Measurements from ENCODE around the gene CHST2. TPM values are rescaled to one million over a fixed set of nuclear protein-coding genes. Genes with fewer than 3 reads are reported as not detected.
"Not testable (repeated sequence)": the region's sequence is repeated elsewhere in the genome, so short reads cannot be mapped to it uniquely, and the experiment has no call there.

The CHST2 gene, protein sequence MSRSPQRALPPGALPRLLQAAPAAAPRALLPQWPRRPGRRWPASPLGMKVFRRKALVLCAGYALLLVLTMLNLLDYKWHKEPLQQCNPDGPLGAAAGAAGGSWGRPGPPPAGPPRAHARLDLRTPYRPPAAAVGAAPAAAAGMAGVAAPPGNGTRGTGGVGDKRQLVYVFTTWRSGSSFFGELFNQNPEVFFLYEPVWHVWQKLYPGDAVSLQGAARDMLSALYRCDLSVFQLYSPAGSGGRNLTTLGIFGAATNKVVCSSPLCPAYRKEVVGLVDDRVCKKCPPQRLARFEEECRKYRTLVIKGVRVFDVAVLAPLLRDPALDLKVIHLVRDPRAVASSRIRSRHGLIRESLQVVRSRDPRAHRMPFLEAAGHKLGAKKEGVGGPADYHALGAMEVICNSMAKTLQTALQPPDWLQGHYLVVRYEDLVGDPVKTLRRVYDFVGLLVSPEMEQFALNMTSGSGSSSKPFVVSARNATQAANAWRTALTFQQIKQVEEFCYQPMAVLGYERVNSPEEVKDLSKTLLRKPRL
- 7.8 TPM for polyA plus RNA-seq

DNA sequence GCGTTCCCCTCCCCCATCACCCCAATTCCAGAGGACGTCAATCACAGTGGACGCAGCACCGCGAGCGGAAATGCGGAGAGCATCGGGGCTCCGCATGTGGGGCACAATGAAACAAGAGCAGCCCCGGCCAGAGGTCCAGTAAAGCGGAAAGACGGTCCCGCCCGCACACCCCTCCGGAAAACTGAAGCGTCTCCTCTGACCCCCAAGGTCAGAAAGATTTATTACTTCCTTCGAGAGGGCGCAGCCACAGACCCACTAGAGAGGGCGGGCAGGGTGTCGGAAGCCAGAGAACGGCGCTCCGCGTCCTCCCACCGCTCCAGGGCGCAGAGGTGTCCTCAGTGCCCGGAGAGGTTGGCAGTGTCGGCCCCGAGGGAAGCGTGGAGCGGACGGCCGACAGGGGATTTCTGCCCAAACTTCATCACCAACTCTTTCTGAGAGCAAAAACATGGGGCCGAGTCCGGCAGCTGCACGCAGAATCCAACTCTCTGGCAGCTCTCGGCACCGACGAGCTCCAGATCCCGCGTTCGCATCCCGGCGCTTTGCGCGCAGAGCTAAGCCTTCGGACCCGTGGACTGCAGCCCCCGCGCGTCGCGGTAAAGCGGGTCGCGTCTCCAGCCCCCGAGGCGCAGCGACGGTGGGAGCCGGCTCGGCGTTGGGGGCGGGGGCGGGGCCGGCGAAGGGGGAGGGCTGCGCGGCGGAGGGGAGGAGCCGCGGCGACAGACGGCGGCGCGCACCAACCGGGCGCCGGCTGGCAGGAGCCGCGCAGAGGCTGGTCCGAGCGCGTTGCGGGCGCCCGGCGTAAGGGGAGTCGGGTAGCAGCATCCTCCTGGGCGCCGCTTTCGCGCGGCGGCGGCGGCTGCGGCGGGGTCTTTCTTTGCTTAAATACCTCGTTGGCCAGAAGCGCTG lies at the start of gene CHST2:
CHST2 (plus strand) TSS at position 763 of the 906 bp plus-strand sequence. CDS start 1,046 bp downstream, outside the sequence.
- Mint-ChIP-seq H3K27ac (peak within 1 kb of the TSS; percentile 90 to 96 (median 91)), H3K27me3 (no peaks in the 10 kb centered on the region), H3K4me1 (peaks cover 13 to 30% (median 26%) of the 10 kb centered on the region in 3 donors), H3K4me3 (peak within 1 kb of the TSS; percentile 93 to 99 (median 96)), H3K9me3 (peaks cover 0 to 1% (median 0%) of the 10 kb centered on the region in 3 donors), H3K36me3 (no peaks in the 10 kb centered on the region)

DNA sequence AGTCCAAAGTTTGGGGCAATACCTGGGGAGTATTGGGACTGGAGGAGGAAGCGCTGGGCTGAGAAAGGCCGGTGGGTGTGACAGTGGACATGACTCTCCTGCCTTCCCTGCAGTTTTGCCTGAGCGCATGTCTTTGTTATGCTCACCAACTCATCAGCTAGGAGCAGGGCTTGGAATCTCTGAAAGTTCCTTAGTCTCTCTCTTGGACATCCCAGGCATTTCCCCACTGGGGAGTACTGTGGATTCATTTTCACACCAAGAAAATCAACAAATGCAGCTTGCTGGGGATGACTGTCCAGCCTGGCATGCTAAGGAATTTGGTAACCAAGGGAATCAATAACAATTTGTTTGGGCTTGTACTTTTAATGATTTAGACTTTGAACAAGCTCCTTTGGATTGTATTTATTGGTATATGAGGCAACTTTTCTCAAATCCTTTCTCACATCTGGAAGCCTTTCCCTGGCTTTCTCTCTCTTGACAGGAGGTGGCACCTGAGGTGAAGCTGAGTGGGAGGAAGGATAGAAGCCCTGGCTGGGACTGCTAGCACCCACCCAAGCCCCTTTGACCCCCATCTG lies 48.5 kb upstream of the CHST2 start:
- no peaks in the 10 kb centered on the region for H3K36me3 Mint-ChIP-seq
- H3K4me1 Mint-ChIP-seq: peaks cover 0 to 2% (median 0%) of the 10 kb centered on the region in 3 donors
- H3K9me3 Mint-ChIP-seq: no peaks in the 10 kb centered on the region
- H3K4me3 Mint-ChIP-seq: no peak overlapping the region
- H3K27ac Mint-ChIP-seq: no peak overlapping the region
- H3K27me3 Mint-ChIP-seq: no peaks in the 10 kb centered on the region

DNA sequence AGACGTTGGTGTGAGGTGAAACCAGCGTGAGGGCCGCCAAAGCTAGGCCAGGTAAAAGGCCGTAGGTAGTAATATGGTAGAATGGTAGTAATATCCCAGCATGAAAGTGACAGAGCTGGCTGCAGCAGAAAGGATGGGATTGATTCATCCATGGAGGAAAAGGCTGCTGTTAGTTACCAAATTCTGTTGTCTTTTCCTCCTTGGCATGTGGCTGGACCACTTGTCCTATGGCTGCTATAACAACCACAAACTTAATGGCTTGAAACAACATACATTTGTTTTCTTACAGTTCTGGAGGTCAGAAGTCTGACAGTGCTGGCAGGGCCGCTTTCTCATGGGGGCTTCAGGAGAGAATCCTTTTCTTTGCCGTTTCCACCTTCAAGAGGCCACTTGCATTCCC lies 47.8 kb upstream of the CHST2 start:
- Mint-ChIP-seq H3K4me3 (no peak overlapping the region), H3K36me3 (no peaks in the 10 kb centered on the region), H3K9me3 (no peaks in the 10 kb centered on the region), H3K4me1 (peaks cover 0 to 2% (median 0%) of the 10 kb centered on the region in 3 donors), H3K27me3 (no peaks in the 10 kb centered on the region), H3K27ac (no peak overlapping the region)

DNA sequence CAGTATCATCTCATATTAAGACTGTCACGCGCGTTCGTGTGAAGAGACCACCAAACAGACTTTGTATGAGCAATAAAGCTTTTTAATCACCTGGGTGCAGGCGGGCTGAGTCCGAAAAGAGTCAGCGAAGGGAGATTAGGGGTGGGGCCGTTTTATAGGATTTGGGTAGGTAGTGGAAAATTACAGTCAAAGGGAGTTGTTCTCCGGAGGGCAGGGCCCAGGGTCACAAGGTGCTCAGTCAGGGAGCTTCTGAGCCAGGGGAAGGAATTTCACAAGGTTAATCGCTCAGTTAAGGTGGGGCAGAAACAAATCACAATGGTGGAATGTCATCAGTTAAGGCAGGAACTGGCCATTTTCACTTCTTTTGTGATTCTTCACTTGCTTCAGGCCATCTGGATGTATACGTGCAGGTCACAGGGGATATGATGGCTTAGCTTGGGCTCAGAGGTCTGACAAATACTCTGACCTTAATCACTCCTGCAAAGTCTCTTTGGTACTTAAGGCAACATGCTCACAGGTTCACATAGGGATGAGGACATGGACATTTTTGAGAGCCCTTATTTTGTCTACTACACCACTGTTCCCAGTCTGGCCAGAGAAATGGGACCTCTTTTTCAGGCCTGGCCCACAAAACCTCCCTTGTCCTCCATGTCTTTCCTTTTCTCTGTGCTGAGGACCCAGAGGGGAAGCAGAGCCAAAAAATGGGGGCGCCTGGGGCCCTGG lies 47.1 kb upstream of the CHST2 start:
- not testable (repeated sequence) for H3K27me3 Mint-ChIP-seq, H3K4me3 Mint-ChIP-seq, H3K9me3 Mint-ChIP-seq, H3K36me3 Mint-ChIP-seq, H3K4me1 Mint-ChIP-seq
- peak overlapping the region in 1 of 3 donors; percentile 3 for H3K27ac Mint-ChIP-seq

DNA sequence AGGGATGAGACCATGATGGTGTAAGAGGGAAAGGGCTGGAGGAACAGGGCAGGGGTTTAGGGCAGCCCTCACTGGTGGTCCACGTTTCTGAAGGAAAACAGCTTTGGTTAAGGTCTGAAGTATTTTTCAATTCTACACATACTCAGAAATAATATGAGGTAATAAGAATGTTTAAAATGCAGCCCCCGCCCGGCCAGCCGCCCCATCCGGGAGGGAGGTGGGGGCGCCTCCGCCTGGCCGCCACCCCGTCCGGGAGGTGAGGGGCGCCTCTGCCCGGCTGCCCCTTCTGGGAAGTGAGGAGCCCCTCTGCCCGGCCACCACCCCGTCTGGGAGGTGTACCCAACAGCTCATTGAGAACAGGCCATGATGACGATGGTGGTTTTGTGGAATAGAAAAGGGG lies 46.0 kb upstream of the CHST2 start:
- not testable (repeated sequence) for H3K27me3 Mint-ChIP-seq, H3K36me3 Mint-ChIP-seq, H3K9me3 Mint-ChIP-seq, H3K4me1 Mint-ChIP-seq, H3K27ac Mint-ChIP-seq, H3K4me3 Mint-ChIP-seq

DNA sequence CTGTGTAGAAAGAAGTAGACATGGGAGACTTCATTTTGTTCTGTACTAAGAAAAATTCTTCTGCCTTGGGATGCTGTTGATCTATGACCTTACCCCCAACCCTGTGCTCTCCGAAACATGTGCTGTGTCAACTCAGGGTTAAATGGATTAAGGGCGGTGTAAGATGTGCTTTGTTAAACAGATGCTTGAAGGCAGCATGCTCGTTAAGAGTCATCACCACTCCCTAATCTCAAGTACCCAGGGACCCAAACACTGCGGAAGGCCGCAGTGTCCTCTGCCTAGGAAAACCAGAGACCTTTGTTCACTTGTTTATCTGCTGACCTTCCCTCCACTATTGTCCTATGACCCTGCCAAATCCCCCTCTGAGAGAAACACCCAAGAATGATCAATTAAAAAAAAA lies 45.6 kb upstream of the CHST2 start:
- not testable (repeated sequence) for H3K4me3 Mint-ChIP-seq, H3K9me3 Mint-ChIP-seq, H3K27ac Mint-ChIP-seq, H3K4me1 Mint-ChIP-seq, H3K36me3 Mint-ChIP-seq, H3K27me3 Mint-ChIP-seq

DNA sequence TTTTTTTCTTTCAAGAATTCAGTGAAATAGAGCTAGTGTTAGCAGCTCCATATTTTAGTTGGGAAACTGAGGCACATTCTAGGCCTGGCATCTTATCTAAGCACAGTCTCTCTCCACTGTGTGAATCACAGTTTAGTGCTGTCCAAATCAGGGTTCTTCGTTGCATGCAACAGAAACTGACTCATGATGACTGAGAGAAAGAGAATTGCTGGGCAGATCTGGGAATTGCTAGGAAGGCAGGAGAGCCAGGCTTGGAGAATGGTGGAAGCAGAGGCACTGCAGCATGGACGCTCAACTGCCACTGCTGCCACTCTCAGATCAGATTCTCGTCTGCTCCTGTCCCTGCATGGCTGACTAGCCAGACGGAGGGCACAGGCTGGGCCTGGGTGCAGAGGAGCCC lies 40.7 kb upstream of the CHST2 start:
- no peaks in the 10 kb centered on the region for H3K9me3 Mint-ChIP-seq
- H3K27me3 Mint-ChIP-seq: no peaks in the 10 kb centered on the region
- no peak overlapping the region for H3K4me3 Mint-ChIP-seq
- H3K36me3 Mint-ChIP-seq: no peaks in the 10 kb centered on the region
- H3K4me1 Mint-ChIP-seq: peaks cover 5 to 18% (median 10%) of the 10 kb centered on the region in 3 donors
- H3K27ac Mint-ChIP-seq: no peak overlapping the region

DNA sequence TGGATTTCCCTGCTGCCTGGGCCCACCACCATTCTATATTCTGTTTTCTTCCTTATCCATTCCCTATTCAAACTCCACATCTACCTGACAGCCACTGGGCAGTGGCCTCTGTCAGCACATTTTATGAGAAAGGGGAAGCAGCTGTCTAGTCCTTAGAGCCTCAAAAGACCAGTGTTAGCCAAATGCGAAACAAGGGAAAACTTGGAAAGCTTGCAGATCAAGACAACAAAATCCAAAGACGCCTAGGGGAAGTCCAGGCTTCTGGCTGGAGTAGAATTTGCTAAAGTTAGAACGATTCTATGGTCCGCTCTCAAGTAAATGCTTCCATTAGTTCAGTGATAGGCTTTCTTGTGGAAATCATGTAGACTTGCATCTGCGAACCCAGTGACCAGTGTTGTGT lies 39.4 kb upstream of the CHST2 start:
- Mint-ChIP-seq H3K27ac (no peak overlapping the region), H3K4me3 (no peak overlapping the region), H3K9me3 (no peaks in the 10 kb centered on the region), H3K4me1 (peaks cover 12 to 25% (median 19%) of the 10 kb centered on the region in 3 donors), H3K36me3 (no peaks in the 10 kb centered on the region), H3K27me3 (no peaks in the 10 kb centered on the region)

DNA sequence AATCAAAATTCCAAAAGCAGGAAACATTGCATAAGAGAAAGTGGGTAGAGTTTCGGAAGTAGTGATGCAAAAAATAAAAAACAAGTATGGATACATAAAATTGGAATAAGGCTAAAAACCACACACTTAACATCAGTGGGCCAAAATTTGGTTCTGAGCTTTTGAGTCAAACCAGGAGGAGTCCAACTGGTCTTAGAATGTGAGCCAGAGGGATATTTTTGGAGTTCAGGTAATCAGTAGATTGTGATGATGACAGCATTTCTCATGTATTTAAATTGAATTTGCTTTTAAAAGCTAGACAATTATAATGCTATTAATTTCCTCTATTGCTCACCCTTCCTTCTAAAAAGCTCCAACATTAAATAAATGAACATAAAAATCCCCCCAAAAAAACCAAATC lies 38.2 kb upstream of the CHST2 start:
- H3K27ac Mint-ChIP-seq: peak overlapping the region in 1 of 3 donors; percentile 44
- no peaks in the 10 kb centered on the region for H3K36me3 Mint-ChIP-seq
- peak overlapping the region in 3 of 4 donors; percentile 70 to 89 (median 81) for H3K4me3 Mint-ChIP-seq
- peaks cover 13 to 26% (median 19%) of the 10 kb centered on the region in 3 donors for H3K4me1 Mint-ChIP-seq
- no peaks in the 10 kb centered on the region for H3K27me3 Mint-ChIP-seq
- H3K9me3 Mint-ChIP-seq: no peaks in the 10 kb centered on the region

DNA sequence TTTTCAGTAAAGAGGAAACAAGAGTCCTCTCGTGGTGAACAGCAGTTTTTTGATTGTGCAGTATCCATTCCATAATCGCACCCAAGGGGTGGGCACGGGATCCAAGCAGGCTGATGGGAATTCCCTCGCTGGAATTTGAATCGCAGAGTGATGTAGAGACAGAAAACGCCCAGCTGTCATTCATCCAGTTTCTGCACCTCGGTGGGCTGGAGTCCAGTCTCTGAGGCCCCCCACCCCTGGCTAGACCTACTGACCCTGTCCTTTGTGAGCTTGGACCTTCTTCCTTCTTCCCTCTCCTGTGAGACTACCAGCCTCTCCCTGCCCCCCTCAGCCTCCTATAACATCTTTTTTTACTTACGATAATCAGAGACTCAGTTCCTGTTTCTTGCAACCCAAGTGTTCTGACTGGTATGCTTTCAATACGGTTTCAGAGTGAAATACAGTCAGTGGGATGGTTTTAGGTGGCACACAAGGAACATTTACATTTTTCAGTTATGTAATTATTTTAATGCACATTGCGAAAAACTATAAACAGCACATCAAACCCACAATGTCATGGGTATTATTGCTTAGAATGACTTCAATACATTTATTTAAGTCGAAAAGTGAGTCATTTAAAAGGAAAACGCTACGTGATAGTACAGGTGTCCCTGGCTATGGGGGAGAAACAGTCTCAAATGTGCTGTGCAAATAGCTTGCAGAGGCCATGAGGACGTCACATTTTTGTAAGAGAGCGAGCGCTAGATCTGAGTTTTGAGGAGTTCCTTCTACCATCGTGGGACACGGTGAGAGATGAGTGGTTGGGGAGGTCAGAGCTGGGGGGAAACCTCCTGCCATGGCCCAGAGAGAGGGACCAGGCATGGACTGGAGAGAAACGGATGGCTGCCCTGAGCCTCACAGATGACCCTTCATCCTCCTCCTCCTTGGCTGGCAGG lies 37.5 kb upstream of the CHST2 start:
- H3K9me3 Mint-ChIP-seq: no peaks in the 10 kb centered on the region
- peak overlapping the region; percentile 14 to 87 (median 51) for H3K27ac Mint-ChIP-seq
- peaks cover 13 to 26% (median 19%) of the 10 kb centered on the region in 3 donors for H3K4me1 Mint-ChIP-seq
- no peaks in the 10 kb centered on the region for H3K36me3 Mint-ChIP-seq
- no peaks in the 10 kb centered on the region for H3K27me3 Mint-ChIP-seq
- peak overlapping the region; percentile 70 to 89 (median 82) for H3K4me3 Mint-ChIP-seq

DNA sequence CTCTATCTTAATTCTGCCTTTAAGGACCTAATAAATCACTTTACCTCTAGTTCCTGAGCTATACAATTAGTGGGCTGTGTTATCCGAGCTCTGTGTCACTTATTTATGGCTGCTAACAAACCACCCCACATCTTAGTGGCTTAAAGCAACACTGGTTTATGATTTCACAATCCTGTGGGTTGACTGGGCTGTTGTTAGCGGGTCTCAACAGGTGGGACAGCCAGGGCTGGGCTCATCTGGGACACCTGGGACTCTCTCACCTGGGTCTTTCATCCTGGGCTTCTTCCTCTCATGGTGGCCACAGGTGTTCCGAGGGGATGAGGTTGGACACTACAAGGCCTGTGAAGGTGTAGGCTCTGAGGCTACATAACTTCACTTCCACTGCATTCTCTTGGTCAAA lies 35.8 kb upstream of the CHST2 start:
- peaks cover 13 to 26% (median 19%) of the 10 kb centered on the region in 3 donors for H3K4me1 Mint-ChIP-seq
- H3K9me3 Mint-ChIP-seq: no peaks in the 10 kb centered on the region
- H3K36me3 Mint-ChIP-seq: no peaks in the 10 kb centered on the region
- H3K4me3 Mint-ChIP-seq: peak overlapping the region in 2 of 4 donors; percentile 55 to 82
- H3K27ac Mint-ChIP-seq: peak overlapping the region in 1 of 3 donors; percentile 68
- H3K27me3 Mint-ChIP-seq: no peaks in the 10 kb centered on the region

DNA sequence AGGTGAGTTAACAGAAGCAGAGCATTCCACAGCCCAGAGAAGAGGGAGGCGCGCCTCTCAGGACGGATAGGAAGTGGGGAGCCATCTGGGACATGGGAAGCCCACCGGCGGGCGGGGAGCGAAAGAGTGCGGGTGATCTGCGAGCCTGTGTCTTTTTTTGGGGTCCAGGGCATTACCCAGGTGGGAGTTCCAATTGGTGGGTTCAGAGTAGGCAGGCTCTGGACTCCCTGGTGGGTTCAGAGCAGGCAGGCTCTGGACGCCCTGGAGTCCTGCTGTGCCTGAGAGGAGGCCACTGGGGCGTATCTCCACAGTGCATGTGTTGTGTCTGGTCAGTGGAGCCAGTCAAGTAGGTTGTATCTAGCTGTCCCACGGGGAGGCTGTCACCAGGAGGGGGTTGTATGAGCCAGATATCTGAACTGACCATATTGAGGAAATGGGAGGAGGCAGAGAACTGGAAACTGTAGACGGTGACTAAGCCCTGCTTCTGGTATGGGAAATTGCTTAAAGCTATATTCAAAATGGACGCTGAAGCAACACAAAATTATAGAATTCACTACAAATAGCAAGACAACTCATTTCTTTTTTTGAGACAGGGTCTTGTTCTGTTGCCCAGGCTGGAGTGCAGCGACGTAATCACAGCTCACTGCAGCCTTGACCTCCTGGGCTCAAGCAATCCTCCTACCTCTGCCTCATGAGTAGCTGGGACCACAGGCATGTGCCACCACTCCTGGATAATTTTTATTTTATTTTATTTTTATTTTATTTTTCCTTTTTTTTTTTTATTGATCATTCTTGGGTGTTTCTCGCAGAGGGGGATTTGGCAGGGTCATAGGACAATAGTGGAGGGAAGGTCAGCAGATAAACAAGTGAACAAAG lies 34.5 kb upstream of the CHST2 start:
- Mint-ChIP-seq H3K4me1 (peaks cover 13 to 26% (median 19%) of the 10 kb centered on the region in 3 donors), H3K9me3 (no peaks in the 10 kb centered on the region), H3K36me3 (peaks cover 2% of the 10 kb centered on the region), H3K27me3 (no peaks in the 10 kb centered on the region), H3K27ac (peak overlapping the region in 1 of 3 donors; percentile 62), H3K4me3 (peak overlapping the region in 3 of 4 donors; percentile 34 to 87 (median 68))

DNA sequence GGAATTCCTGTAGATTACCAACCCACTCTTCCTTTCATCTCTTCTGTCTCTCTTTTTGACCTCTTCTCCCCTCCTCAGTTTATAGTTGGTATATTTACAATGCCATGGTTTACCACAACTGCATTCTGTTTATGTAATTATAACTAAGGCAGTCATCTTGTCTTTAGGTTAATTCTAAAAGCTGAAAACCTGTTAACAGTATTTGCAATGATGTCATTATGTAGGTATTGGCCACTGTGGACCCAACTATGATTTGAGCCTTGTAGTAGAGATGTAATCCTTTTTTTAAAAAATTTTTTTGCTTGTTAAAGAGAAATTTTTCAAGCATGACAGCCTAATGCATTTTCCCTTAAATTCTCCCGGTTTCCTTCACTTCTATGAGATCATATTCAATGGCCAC lies 30.7 kb upstream of the CHST2 start:
- H3K27me3 Mint-ChIP-seq: no peaks in the 10 kb centered on the region

More for the DNA sequence above, 30.7 kb upstream of the CHST2 start:
- peaks cover 8% of the 10 kb centered on the region in 3 donors for H3K4me1 Mint-ChIP-seq
- no peak overlapping the region for H3K4me3 Mint-ChIP-seq
- H3K27ac Mint-ChIP-seq: no peak overlapping the region
- no peaks in the 10 kb centered on the region for H3K9me3 Mint-ChIP-seq
- H3K36me3 Mint-ChIP-seq: peaks cover 2% of the 10 kb centered on the region

Measured in IgD-negative memory B cell (primary cell).